ENCODE results near the gene CD300LD. TPM values are rescaled to one million over a fixed set of nuclear protein-coding genes. Genes with fewer than 3 reads are reported as not detected.

CD300LD gene
- total RNA-seq, 1 donor from 2014 or later, result not detected

DNA sequence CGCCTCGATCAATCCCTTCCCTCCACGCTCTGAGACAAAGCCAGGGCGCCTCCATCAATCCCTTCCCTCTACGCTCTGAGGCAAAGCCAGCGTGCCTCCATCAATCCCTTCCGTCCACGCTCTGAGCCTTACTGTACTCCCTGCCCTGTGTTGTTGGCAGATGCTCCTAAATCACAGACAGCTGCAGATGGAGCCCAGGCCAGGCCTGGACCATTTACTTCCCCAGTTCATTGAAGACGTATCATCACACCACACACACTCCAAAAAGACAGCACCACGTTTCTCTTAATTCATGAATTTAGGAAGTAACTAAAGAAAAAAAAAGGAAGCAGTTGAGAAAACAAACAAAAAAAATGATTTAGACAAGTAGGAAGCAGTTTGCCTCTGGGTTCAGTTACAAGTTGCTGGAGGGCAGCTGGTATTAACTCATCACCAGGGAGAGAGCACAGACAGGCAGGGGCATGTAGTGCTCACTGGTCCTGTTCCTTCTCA is 7.4 kb upstream of the CD300LD start:
- no peak for TF ChIP-seq CTCF (conservative IDR thresholded peaks at IDR 0.05)
- Mint-ChIP-seq H3K36me3 (ENCODE audit: low read depth) (no peaks in the 10 kb centered on the region), H3K27ac (ENCODE audit: unreplicated experiment) (no peak overlapping the region), H3K9me3 (no peaks in the 10 kb centered on the region), H3K4me1 (peaks cover 4% of the 10 kb centered on the region), H3K27me3 (ENCODE audit: low read depth) (peaks cover 84% of the 10 kb centered on the region), H3K4me3 (no peak overlapping the region)
- no peak for DNase-seq (ENCODE audit: low read depth, low spot score)

GRCh38 chr17:74599023-74599399 is 6.9 kb upstream of the CD300LD start:
- Mint-ChIP-seq H3K36me3 (ENCODE audit: low read depth) (no peaks in the 10 kb centered on the region), H3K27me3 (ENCODE audit: low read depth) (peaks cover 84% of the 10 kb centered on the region), H3K9me3 (no peaks in the 10 kb centered on the region), H3K4me1 (peaks cover 4% of the 10 kb centered on the region), H3K27ac (ENCODE audit: unreplicated experiment) (no peak overlapping the region), H3K4me3 (no peak overlapping the region)
- no peak for DNase-seq (ENCODE audit: low read depth, low spot score)
- no peak for TF ChIP-seq CTCF (conservative IDR thresholded peaks at IDR 0.05)

DNA sequence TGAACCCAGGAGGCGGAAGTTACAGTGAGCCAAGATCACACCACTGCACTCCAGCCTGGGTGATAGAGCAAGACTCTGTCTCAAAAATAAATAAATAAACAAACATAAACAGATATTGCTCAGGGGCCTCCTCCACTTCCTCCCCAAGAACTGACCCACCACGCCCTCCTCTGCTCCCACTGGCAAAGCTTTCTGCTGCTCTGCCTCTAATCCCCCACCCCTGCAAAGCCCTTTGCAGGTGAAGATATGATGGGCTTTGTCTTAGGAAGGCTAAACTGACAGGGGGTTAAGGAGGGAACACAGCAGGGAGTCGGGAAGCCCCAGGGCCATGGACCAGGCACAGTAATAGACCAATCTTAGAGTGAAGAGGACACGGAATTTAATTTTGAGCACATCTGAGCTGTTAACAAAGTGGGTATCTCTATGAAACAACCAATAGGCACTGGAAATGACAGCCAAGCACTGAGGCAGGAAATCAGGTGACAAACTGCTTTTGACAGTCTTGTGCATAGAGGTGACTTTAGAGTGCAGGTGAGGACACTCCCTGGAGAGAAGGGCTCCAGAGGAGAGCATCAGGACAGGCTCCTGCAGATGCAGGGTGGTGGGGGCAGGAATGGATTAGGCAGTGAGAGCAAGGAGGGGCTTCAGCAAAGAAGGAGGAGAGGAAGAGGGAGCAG is 6.4 kb upstream of the CD300LD start:
- no peak overlapping the region for H3K4me3 Mint-ChIP-seq
- TF ChIP-seq CTCF (conservative IDR thresholded peaks at IDR 0.05), result no peak
- H3K36me3 Mint-ChIP-seq (ENCODE audit: low read depth), result no peaks in the 10 kb centered on the region
- H3K9me3 Mint-ChIP-seq, result no peaks in the 10 kb centered on the region
- no peak for DNase-seq (ENCODE audit: low read depth, low spot score)
- H3K27me3 Mint-ChIP-seq (ENCODE audit: low read depth), result peaks cover 81% of the 10 kb centered on the region
- H3K27ac Mint-ChIP-seq (ENCODE audit: unreplicated experiment), result no peak overlapping the region
- peaks cover 4% of the 10 kb centered on the region for H3K4me1 Mint-ChIP-seq

GRCh38 chr17:74597069-74597790 is 5.1 kb upstream of the CD300LD start:
- peaks cover 77% of the 10 kb centered on the region for H3K27me3 Mint-ChIP-seq (ENCODE audit: low read depth)
- H3K36me3 Mint-ChIP-seq (ENCODE audit: low read depth), result no peaks in the 10 kb centered on the region
- H3K9me3 Mint-ChIP-seq, result no peaks in the 10 kb centered on the region
- no peak for DNase-seq (ENCODE audit: low read depth, low spot score)
- no peak for TF ChIP-seq CTCF (conservative IDR thresholded peaks at IDR 0.05)
- H3K27ac Mint-ChIP-seq (ENCODE audit: unreplicated experiment), result no peak overlapping the region
- no peak overlapping the region for H3K4me3 Mint-ChIP-seq
- H3K4me1 Mint-ChIP-seq, result no peaks in the 10 kb centered on the region

GRCh38 chr17:74595037-74595750 is 3.1 kb upstream of the CD300LD start:
- Mint-ChIP-seq H3K4me3 (no peak overlapping the region), H3K36me3 (ENCODE audit: low read depth) (no peaks in the 10 kb centered on the region), H3K27ac (ENCODE audit: unreplicated experiment) (no peak overlapping the region), H3K27me3 (ENCODE audit: low read depth) (peaks cover 69% of the 10 kb centered on the region), H3K9me3 (no peaks in the 10 kb centered on the region), H3K4me1 (no peaks in the 10 kb centered on the region)
- no peak for TF ChIP-seq CTCF (conservative IDR thresholded peaks at IDR 0.05)
- DNase-seq (ENCODE audit: low read depth, low spot score), result no peak

All from neural crest cell (in vitro differentiated cells).